ENCODE data around the gene EVA1A.

Gene EVA1A

GRCh38 chr2:75560768-75561565, at the start of gene EVA1A:
Gene EVA1A (minus strand): TSS chr2:75560939. CDS start chr2:75518140, 42,799 bp downstream.
- DNase-seq, result peak; percentile 15

GRCh38 chr2:75609937-75610508, 49.3 kb upstream of the EVA1A start:
- no peak for DNase-seq

- no peak for DNase-seq
These were observed 48.6 kb upstream of the EVA1A start for GRCh38 chr2:75609334-75609689.

GRCh38 chr2:75608684-75609333, 48.1 kb upstream of the EVA1A start:
- DNase-seq, result peak; percentile 43

GRCh38 chr2:75607988-75608683, 47.4 kb upstream of the EVA1A start:
- no peak for DNase-seq

GRCh38 chr2:75607400-75607798, 46.7 kb upstream of the EVA1A start:
- DNase-seq, result no peak

- DNase-seq, result no peak
These were observed 46.1 kb upstream of the EVA1A start for GRCh38 chr2:75606761-75607399.

GRCh38 chr2:75605770-75606529, 45.2 kb upstream of the EVA1A start:
- DNase-seq, result no peak

GRCh38 chr2:75604484-75604883, 43.7 kb upstream of the EVA1A start:
- no peak for DNase-seq

GRCh38 chr2:75603477-75603876, 42.7 kb upstream of the EVA1A start:
- DNase-seq, result no peak

GRCh38 chr2:75602724-75603342, 42.1 kb upstream of the EVA1A start:
- DNase-seq, result no peak

GRCh38 chr2:75600461-75601011, 39.8 kb upstream of the EVA1A start:
- no peak for DNase-seq

- DNase-seq, result no peak
These were observed 37.9 kb upstream of the EVA1A start for GRCh38 chr2:75598589-75599155.

- no peak for DNase-seq
These were observed 37.2 kb upstream of the EVA1A start for GRCh38 chr2:75597949-75598348.

- DNase-seq, result no peak
These were observed 36.0 kb upstream of the EVA1A start for GRCh38 chr2:75596784-75597183.

- DNase-seq, result no peak
These were observed 35.0 kb upstream of the EVA1A start for GRCh38 chr2:75595541-75596395.

GRCh38 chr2:75594596-75594995, 33.9 kb upstream of the EVA1A start:
- no peak for DNase-seq

- no peak for DNase-seq
These were observed 32.1 kb upstream of the EVA1A start for GRCh38 chr2:75592888-75593287.

GRCh38 chr2:75592030-75592429, 31.3 kb upstream of the EVA1A start:
- DNase-seq, result no peak

All from stimulated activated CD4-positive, alpha-beta T cell treated with anti-CD3 and anti-CD28 coated beads, Interleukin-1b, Interleukin-23, amount 100 ng/mL, for 48 hours (primary cell).